MCF 10A (cell line): Measurements from ENCODE around the gene CMTR2. TPM values are rescaled to one million over a fixed set of nuclear protein-coding genes. Genes with fewer than 3 reads are reported as not detected.

Experiments
- BruUV-seq: library from RNA; stranded (reverse); fragments of 400-500 nt; replicated peaks from 2 replicates; lab custom pipeline; 2021; lab: Mats Ljungman, UMichigan
- CTCF ChIA-PET: fragments of 300-600 bp; sonication (Branson Sonifier 250); formaldehyde crosslinking; extraction: SDS; loops from one replicate; lab custom pipeline; 2021; ENCODE audit warnings: antibody characterized with exemption, inconsistent platforms; lab: Yijun Ruan, JAX
- POLR2A ChIA-PET: fragments of 300-600, 350-650 bp; sonication (Branson Sonifier 250); formaldehyde crosslinking; extraction: SDS; loops from one replicate; lab custom pipeline; 2020; ENCODE audit warnings: antibody characterized with exemption, inconsistent platforms; lab: Yijun Ruan, JAX
- DNase-seq: peaks from one replicate; pipeline ENCODE4 v3.0.0-alpha.2; 2018; ENCODE audit not compliant: unreplicated experiment
- H3K27ac Mint-ChIP-seq: one replicate; pipeline ENCODE4 v1.8.0; 2022; ENCODE audit warnings: mild to moderate bottlenecking, low read depth, mixed read lengths; ENCODE audit not compliant: unreplicated experiment
- H3K27me3 Mint-ChIP-seq: one replicate; pipeline ENCODE4 v1.8.0; 2022; ENCODE audit warnings: mixed read lengths; ENCODE audit not compliant: insufficient read depth, unreplicated experiment
- H3K36me3 Mint-ChIP-seq: one replicate; pipeline ENCODE4 v1.8.0; 2022; ENCODE audit warnings: mild to moderate bottlenecking, moderate library complexity, mixed read lengths; ENCODE audit not compliant: insufficient read depth, unreplicated experiment
- H3K4me1 Mint-ChIP-seq: one replicate; pipeline ENCODE4 v1.8.0; 2022; ENCODE audit warnings: mixed read lengths; ENCODE audit not compliant: insufficient read depth, unreplicated experiment
- H3K4me3 Mint-ChIP-seq: one replicate; pipeline ENCODE4 v1.8.0; 2022; ENCODE audit warnings: mild to moderate bottlenecking, moderate library complexity, mixed read lengths; ENCODE audit not compliant: unreplicated experiment
- H3K9me3 Mint-ChIP-seq: one replicate; pipeline ENCODE4 v1.8.0; 2022; ENCODE audit warnings: mixed read lengths; ENCODE audit not compliant: unreplicated experiment
- intact Hi-C: fragments of 100-400 bp; cut with micrococcal nuclease; formaldehyde crosslinking; loops from 2 replicates; pipeline ENCODE4 v1.14.1; 2022
- total RNA-seq: library from RNA; stranded (reverse); gene quantifications from 2 replicates; pipeline ENCODE4 v1.2.3, GENCODE V29; 2022
- TF ChIP-seq, protein P1 (sequence below): fragments of 200-600 bp; IDR thresholded peaks from one replicate; pipeline ENCODE4 v1.8.0; 2022; ENCODE audit warnings: antibody characterized with exemption, mild to moderate bottlenecking; ENCODE audit not compliant: unreplicated experiment

The CMTR2 gene
- total RNA-seq, 1 experiment from 2014 or later, result 25.6 TPM

DNA sequence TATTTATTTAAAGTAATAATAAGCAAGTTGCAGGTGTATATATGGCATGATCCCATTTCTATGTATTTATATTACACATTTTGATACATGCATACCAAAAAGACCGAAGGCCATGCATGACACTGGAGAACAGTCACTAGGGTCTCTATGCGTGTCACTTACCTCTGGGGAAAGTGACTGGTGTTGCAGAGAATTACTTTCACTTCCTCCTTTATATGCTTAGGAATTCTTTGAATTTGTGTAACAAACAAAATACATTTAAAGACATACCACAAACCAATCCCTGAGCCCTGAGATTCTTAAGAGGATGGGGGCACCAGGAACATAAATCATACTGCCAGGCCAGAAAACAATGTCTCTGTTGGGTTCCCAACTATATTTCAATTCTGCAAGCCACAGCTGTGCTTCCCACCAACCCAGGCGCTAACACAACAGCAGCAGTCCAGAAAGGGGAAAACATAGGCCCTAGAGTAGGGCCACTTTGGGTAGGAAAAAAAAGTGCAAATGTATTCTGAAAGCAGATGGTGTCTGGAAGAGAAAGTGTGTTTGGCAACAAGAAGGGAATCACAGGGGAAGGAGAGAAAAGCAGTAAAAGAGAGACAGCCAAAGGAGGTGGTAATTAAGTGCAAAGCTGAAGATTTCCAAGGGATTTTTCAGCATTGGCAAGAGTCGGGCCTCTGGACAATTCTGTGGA, 34.2 kb downstream of the CMTR2 start:
- no peaks in the 10 kb centered on the region for H3K4me1 Mint-ChIP-seq
- CTCF ChIA-PET, result interaction anchor here (1.7 kb wide), 1 partner anchor 7 kb away, joined by 3 read pairs; no protein-coding TSS in a partner anchor
- no peaks in the 10 kb centered on the region for H3K9me3 Mint-ChIP-seq
- no peak for DNase-seq
- intact Hi-C loops, result no loop called here
- POLR2A ChIA-PET, result no interaction called here
- no TSS peak for BruUV-seq
- peaks cover 36% of the 10 kb centered on the region for H3K27me3 Mint-ChIP-seq
- no peaks in the 10 kb centered on the region for H3K36me3 Mint-ChIP-seq
- H3K27ac Mint-ChIP-seq, result no peak overlapping the region
- H3K4me3 Mint-ChIP-seq, result no peak overlapping the region
- TF ChIP-seq, protein P1, sequence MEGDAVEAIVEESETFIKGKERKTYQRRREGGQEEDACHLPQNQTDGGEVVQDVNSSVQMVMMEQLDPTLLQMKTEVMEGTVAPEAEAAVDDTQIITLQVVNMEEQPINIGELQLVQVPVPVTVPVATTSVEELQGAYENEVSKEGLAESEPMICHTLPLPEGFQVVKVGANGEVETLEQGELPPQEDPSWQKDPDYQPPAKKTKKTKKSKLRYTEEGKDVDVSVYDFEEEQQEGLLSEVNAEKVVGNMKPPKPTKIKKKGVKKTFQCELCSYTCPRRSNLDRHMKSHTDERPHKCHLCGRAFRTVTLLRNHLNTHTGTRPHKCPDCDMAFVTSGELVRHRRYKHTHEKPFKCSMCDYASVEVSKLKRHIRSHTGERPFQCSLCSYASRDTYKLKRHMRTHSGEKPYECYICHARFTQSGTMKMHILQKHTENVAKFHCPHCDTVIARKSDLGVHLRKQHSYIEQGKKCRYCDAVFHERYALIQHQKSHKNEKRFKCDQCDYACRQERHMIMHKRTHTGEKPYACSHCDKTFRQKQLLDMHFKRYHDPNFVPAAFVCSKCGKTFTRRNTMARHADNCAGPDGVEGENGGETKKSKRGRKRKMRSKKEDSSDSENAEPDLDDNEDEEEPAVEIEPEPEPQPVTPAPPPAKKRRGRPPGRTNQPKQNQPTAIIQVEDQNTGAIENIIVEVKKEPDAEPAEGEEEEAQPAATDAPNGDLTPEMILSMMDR, result no peak

DNA sequence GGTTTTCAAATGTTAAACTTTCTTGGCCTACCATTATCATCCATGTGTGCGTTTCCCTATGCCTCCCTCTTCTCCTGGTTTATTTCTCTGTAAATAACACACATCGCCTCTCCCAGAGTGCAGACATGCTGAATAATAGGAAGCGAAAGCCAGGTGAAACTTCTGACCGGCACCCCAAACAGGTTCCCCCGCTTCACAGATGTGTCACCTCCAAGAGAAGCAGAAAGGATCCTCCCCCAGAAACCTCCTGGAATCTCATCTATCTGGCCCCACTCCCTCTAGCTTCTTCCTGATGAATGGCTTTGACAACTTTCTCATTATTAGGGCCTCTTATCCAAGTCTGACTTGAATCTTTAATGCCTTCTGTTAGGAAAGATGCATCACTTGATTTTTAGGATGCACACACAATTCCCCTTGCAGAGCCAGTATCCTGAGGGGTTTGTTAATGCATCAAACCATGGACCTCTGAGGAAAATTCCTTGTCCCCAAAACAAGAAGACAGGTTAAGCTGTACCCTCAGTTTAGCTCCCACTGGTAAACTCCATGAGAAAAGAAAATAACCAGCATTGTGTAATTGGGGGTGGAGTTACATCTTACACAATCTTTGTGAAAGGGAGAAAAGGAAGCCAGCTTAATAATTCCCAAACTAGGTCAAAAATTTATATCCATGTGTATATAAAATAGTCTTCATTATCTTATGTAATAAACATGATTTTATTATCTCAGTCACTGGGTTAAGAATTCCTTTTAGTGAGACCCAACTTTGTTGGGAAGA, 38.6 kb downstream of the CMTR2 start:
- ChIA-PET POLR2A (interaction anchor here (1.2 kb wide), 1 partner anchor 18 kb away, joined by 4 read pairs; no protein-coding TSS in a partner anchor), CTCF (interaction anchor here (0.6 to 1.5 kb wide), 2 partner anchors 108 to 160 kb away, joined by 3 read pairs; partner anchors contain the start of gene CALB2)
- peak; percentile 19 for DNase-seq
- BruUV-seq, result no TSS peak
- H3K27ac Mint-ChIP-seq, result no peak overlapping the region
- no peak overlapping the region for H3K4me3 Mint-ChIP-seq
- no peaks in the 10 kb centered on the region for H3K27me3 Mint-ChIP-seq
- no peaks in the 10 kb centered on the region for H3K4me1 Mint-ChIP-seq
- intact Hi-C loops, result no loop called here
- no peaks in the 10 kb centered on the region for H3K36me3 Mint-ChIP-seq
- TF ChIP-seq, protein P1, result no peak
- peaks cover 9% of the 10 kb centered on the region for H3K9me3 Mint-ChIP-seq

DNA sequence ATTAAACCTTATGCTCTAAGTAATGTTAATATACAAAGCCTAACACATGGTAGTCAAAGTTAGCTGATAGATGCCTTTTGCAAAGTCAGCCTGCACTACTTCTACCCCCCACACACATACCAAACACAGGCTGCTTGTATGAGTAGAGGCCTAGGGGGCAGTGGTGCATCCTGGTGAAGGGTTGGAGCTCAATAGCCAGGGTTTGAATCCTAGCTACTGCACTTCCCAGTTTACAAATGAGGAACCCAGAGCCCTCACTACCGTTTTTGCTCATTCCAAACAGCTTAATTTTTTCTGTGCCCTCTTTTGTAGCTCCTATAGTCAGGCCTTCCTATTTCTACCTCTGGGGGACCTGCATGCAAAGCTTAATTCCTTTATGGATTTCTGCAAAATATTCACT, 39.8 kb downstream of the CMTR2 start:
- ChIA-PET POLR2A (interaction anchor here (0.9 to 1.2 kb wide), 2 partner anchors 19 to 489 kb away, joined by 4 to 7 read pairs; no protein-coding TSS in a partner anchor), CTCF (interaction anchor here (0.7 to 1.5 kb wide), 2 partner anchors 10 to 110 kb away, joined by 3 read pairs; partner anchors contain the start of gene CALB2)
- Mint-ChIP-seq H3K4me1 (no peaks in the 10 kb centered on the region), H3K27ac (no peak overlapping the region), H3K9me3 (peaks cover 9% of the 10 kb centered on the region), H3K4me3 (no peak overlapping the region), H3K36me3 (no peaks in the 10 kb centered on the region), H3K27me3 (no peaks in the 10 kb centered on the region)
- intact Hi-C loops, result no loop called here
- BruUV-seq, result no TSS peak
- DNase-seq, result no peak
- TF ChIP-seq, protein P1, result no peak

DNA sequence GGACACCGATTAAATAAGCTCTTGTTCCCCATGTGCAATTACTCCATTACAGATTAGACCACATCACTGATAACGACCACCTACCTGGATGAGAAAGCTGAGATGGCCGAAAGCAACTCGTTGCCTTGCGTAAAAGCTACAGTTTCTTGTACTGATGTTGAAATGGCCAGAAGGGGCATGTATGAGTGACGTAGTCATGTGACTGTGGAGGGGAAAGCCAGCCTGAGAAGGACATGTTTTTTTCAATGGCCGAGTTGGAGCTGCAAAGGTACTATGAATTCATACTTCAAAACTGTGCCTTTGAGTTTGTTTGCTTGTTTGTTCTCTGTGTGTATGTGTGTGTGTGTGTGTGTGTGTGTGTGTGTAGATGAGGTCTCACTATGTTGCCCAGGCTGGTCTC, 41.7 kb downstream of the CMTR2 start:
- intact Hi-C loops, result no loop called here
- no peaks in the 10 kb centered on the region for H3K36me3 Mint-ChIP-seq
- H3K27ac Mint-ChIP-seq, result no peak overlapping the region
- no TSS peak for BruUV-seq
- POLR2A ChIA-PET, result no interaction called here
- H3K4me1 Mint-ChIP-seq, result no peaks in the 10 kb centered on the region
- H3K4me3 Mint-ChIP-seq, result no peak overlapping the region
- TF ChIP-seq, protein P1, result no peak
- peaks cover 9% of the 10 kb centered on the region for H3K9me3 Mint-ChIP-seq
- CTCF ChIA-PET, result interaction anchor here (1.1 kb wide), 1 partner anchor 9 kb away, joined by 3 read pairs; no protein-coding TSS in a partner anchor
- DNase-seq, result no peak
- H3K27me3 Mint-ChIP-seq, result no peaks in the 10 kb centered on the region
